Stimulated activated CD8-positive, alpha-beta memory T cell treated with anti-CD3 and anti-CD28 coated beads, Interleukin-4, amount 100 ng/mL, for 1 hour (primary cell): ENCODE measurements around the gene SLC7A6.

ENCODE experiments used
- DNase-seq, 2 donors: peaks; one replicate each; pipeline ENCODE4 v3.0.0-alpha.2; 2020; ENCODE audit warnings: low read depth in 2 of 2, low spot score in 1 of 2

SLC7A6 gene

DNA sequence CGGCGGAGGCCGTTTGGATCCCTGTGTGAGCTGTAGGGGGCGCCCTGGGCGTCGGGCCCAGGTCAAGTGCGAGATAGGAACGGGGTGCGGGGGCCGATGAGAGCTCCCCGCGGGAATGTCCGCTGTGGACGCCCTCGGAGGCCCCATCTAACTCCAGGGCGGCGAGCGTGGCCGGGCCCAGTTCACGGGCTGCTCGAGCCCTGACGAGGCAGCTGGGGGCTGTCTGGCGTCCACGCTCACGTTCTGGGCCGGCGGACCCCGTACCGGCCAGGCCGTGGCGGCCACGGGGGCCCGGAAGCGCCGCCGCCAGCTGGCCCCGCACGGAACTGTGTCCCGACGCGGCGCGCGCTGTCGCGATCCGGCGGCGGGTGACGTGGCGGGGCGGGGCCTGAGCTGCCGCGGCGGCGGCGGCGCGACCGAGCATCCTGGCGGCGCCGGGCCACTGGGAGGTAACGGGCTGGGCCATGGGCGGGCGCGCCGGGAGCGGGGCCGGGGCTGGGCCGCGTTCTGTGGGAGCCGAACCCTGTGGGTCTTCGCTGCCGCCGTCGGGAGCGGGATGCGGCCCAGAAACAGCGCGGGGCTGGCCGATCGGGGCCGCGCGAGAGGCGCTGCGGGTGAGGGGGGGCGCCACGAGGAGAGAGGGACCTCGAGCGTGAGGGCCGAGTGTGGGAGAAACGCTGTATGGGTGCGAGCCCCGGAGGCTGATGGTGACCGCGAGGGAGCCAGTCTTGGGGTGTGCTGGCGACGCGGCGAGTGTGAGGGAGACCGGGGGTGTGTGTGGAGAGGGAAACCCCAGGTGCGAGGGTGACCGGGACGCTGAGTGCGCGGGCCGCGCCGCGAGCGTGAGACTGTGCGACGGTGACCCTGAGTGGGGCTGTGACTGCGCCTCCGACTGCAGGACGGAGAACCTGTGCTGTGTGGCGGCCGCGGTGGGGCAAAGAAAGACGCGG lies at the start of gene SLC7A6:
TSS of gene SLC7A6 (plus strand) at position 399 of the 950 bp plus-strand sequence. CDS start 10,201 bp downstream, outside the sequence.
- peak; percentile 57 to 62 for DNase-seq

DNA sequence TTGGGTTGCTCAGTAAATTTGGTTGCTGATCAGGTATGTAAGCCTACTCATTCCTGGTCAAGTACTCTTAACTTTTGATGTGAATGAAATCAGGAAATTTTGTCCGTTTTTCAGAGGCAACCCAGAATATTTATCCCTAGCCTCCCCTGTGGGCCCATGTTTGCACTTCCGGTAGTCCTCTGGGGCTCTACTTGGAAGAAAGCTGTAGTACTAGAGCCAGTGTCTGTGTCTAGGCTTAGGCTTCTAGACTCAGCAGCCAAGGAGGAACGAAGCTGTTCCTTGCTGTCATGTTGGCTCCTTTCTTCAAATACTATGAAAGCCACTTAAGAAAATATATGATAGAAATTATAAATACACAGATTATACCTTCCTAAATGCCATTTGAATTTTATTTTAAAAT lies 49.6 kb upstream of the SLC7A6 start:
- no peak for DNase-seq

DNA sequence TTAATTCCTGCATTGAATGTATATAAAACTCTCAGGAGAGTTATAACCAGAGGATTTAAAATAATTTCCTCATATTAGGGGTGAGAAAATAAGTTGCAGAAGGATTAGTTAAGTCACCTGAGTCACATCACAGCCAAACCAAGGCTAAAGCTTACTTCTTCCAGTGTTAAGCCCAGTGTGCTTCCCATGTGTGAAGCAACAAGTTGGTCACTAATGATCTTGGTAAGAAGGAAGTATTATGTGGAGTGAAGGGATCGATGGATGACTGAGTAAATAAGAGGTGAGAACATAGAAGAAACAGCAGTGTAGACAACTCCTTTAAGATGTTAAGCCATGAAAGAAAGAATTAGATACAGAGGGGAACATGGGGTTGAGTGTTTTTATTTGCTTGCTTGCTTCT lies 49.0 kb upstream of the SLC7A6 start:
- DNase-seq = no peak

DNA sequence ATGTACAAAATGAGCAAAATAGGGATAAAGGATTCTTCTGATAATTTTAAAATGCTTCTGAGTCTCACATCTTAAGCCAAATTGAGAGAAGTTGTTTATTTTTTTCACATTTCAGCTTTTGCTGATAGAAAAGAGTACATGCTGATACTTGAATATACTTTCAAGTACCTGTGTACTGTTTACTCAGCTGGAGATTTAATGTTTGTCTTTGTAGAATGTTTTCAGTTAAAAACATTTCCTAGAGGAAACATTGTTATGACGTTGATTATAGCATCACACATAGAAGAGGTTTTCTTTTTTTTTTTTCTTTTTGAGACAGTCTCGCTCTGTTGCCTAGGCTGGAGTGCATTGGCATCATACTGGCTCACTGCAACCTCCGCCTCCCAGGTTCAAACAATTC lies 48.1 kb upstream of the SLC7A6 start:
- no peak for DNase-seq

DNA sequence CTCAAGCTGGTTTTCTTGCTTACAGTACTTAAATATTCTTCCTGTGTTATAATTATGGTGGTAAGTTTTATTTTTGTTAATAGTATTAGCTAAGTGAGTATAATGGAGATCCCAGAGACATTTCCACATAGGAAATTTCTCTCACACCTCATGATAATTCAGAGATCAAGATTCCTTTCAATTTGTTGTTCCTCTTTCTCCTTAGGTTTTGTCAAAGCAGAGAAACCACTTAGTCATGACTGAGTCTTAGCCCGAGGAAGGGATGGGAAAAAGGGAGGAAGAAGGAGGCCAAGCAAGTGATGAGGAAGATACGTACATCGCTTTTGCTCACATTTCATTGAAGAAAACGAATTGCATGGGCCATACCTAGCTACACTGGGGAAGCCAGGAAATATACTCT lies 46.8 kb upstream of the SLC7A6 start:
- DNase-seq = no peak

DNA sequence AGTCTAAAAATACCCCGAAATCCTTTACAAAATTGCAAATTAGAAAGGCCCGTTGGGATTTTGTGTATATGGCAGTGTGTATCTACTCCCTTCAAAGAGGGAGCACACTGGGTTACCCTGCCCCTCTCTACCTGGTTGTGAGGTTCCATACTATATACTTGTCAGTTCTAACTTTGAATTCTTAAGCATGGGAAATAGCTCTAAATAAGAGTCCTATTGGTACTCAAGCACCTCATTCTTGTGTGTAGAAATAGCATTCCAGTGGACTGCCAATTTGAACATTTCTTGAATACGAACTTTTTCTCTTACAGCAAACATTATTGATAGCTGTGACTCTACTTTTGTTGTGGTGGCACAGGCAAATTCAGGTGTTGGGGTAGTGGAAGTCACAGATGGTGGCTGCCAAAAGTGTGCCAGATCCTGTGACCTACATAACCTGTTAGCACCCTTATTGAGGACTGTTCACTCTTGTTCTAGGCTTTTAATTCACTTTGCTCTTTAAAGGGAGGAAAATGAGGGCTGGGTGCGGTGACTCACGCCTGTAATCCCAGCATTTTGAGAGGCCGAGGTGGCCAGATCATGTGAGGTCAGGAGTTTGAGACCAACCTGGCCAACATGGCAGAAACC lies 44.5 kb upstream of the SLC7A6 start:
- DNase-seq = no peak

DNA sequence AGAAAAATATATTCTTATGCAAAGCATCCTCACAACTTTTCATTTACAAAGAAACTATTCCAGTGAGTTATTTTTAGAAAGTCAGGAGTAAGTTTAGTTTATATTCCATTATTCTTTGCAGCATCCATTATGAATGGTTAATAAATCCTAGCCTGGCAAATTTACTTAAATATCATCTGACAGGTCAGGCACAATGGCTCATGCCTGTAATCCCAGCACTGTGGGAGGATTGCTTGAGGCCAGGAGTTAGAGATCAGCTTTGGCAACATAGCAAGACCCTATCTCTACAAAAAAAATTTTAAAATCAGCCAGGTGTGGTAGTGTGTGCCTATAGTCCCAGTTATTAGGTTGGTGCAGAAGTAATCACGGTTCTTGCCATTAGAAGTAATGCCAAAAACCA lies 41.3 kb upstream of the SLC7A6 start:
- DNase-seq = no peak

DNA sequence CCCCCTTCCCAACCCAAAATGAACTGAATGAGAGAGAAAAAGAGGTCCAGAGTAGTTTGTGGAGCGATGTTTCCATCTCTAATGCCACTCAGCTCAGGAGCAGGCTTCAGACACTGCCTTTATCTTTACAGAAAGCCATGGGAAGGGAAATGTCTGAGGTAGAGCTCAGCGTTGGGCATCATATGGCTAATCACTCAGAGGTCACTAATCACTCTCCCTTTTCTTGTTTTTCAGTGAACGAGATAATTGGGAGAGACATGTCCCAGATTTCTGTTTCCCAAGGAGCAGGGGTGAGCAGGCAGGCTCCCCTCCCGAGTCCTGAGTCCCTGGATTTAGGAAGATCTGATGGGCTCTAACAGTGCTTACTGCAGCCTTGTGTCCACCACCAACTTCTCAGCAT lies 38.2 kb upstream of the SLC7A6 start:
- no peak for DNase-seq

DNA sequence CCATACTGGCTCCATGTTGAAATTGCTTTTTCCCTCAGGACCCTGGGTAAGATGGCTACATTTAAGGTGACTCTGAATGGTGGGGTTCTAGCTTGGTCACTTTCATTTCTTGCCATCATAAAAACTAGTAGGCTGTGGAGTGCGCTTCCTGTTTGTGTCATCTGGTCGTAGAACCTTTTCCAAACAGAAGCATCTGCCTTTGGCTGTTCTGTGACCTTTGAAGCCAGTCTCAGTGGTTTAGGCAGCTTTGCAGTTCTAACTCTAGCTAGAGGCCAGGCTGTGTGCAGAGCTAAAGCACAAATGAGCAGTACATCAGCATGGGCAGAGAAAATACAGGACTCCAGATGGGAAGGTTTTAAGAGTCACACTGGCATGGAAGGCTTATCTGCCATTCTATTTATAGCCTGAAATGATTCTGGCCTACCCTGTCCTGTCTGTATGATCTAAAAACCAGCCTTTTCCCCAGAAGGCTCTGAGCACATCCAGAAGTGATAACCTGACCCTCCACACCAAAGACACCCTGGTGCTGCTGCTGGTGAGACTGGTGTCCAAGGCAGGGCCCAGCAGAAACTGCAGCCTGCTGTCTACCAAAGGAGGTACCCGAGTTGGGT lies 37.0 kb upstream of the SLC7A6 start:
- no peak for DNase-seq

DNA sequence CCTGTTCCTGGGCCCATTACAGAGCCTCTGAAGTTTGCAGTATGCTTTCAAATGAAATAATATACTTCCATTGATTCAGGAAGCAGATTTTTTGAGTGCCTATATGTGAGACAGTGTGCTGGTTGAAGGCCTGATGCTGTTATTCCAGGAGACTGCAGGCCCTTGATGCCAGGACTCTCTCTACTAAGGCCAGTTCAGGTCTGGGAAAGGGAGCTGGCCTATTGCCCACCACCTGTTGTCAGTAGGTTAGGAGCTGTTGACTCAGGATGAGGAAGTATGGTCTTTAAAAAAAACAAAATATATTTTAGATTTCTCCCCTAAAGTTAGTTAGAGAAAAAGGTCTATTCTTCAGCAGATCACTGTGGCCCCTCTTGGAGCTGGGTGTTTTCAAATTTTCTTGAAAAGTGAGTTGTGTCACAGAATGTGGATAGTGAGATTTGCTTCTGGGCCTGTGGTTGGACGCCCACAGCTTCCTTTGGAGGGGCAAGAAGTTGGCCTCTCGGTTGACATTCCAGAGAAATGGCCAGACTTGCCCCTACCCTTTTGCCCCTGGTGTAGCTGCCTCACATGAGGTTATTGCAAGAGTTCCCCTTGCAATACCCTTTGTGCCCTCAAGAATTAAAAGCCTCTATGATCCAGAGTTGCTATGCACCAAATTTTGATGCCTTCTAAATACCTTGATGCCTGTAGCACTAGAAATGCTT lies 36.3 kb upstream of the SLC7A6 start:
- no peak for DNase-seq

DNA sequence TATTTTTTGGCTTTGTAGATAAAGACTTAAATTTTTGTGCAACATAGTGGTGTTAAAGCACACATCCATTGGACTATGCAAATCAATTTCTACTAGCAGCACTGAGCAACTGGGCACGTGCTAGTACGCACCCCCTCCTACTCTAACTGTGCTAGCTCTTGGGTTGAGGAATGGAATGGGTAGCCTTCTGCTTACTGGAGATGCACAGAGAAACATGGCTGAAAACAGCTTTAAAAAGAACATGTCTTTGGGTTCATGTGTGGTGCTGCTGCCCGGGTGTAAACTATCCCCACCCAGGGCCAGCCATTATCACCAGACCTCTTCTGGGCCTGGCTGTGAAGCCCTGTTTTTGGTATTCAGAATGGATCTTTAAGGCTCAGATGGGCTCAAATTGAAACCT lies 35.7 kb upstream of the SLC7A6 start:
- no peak for DNase-seq

DNA sequence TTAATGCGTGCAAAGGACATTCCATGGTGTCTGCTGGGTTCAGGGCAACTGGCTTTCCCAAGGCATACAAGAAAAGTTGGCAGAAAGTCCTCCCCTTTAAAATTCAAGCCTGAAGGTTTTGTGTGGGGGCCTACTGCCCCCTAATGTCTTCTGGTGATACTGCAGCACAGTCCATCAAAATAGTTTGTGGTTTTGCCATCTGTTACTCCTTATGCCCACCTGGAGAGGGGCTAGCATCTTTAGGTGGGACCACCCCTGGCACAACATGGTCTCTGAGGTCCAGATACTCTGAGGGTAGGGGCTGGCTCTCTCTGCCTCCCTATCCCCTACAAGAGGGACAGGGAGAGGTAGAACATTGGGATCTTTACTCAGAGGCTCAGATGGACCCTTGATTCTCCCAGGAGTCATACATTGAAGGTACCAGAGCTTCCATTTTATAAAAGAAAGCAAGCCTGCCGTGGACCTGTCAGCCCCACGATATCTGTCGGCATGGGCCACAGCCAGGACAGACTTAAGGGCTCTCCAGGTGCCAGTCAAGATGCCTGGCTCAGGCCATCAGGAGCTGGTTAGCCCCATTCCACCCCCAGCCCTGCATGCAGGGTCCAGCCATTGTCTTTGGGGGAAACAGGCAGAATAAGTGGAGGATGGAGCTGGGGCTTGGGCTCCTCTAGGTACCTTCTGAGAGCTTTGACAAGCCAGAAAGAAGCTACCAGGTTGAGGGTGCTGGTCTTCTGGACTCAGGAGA lies 34.7 kb upstream of the SLC7A6 start:
- no peak for DNase-seq

DNA sequence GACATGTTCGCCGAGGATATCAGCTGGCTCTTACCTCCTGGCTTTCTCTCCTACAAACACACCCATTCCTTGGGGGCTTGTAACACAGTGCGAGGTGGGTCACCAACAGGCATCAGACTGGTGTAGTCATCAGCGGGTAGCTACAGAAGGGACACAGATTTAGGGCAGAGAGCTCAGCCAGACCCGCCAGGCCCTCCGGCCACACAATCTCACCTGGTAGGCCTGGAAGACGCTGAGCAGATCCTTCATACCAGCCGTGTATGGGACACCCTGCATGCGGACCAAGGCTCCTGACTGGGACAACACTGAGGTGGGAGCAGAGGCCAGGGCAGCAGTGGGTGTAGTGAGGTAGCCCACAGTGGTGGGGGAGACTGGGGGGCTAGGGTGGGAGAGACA lies 34.2 kb upstream of the SLC7A6 start:
- DNase-seq = no peak

DNA sequence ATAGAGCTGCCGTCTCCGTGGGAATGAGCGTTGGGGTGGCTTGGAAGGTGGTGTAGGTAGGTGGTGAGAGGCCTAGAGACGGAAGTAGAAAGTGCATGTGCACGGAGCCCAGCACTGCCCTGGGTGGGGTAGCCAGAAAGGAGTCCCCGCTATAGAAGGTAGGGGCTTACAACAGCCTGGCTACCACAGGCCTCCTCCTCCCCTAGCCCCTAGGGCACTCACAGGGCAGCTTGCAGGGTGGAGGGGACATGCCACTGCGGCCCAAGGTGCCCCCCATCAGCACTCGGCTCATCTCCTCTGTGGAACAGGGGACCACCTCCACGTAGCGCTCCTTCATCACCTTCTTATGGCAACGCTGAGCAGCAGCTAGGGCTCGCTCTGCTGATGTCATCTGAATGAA lies 33.4 kb upstream of the SLC7A6 start:
- DNase-seq = no peak

DNA sequence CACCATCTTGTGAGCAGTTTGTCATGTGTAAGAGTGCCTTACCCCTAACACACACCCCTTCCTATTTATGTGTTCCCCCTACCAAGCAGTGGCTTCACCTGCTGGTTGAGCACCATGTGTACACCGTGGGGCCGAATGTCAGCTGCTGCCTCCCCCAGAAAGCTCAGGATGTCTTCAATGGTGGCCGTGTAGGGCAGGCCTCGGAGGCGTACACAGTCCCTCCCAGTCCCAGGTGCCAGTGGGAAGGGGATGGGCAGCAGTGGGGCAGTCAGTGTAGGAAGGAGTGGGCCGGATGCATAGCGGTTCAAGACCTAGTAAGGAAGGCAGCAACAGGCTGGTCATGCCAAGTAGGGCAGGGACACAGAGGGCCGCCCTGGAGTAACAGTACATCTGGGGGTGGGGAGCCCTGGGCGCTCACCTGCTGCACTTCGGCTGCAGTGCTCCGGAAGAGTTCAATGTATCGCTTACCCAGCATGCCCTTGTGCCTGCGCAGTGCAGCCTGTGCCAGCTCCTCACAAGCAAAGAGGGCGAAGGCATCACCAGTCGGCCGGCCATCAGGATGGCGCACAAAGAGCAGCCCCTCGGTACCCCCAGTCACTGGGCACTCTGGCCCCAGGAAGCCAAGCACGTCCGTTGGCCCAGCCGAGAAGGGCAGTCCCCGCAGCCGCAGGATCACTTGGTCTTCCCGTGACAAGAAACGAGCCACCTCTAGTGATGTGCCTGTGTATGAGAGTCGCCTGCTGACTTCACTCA lies 32.8 kb upstream of the SLC7A6 start:
- DNase-seq = no peak

DNA sequence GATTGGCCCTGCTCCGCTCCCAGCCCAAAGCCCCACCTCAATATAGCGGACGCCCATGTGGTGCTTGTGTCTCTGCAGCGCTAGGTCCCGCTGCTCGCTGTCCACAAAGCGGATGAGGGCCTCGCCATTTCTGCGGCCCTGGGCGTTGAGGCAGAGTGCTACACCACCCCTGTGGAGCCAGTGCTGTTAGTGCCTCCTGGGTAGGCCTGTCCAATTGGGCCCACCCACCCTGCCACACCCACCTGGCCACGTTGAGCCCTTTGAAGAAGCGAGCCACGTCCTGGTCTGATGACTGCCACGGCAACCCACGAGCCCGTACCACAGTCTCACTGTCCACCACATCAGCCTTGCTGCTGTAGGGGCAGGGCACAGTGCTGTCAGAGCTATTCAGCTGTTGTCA lies 32.0 kb upstream of the SLC7A6 start:
- DNase-seq = no peak

DNA sequence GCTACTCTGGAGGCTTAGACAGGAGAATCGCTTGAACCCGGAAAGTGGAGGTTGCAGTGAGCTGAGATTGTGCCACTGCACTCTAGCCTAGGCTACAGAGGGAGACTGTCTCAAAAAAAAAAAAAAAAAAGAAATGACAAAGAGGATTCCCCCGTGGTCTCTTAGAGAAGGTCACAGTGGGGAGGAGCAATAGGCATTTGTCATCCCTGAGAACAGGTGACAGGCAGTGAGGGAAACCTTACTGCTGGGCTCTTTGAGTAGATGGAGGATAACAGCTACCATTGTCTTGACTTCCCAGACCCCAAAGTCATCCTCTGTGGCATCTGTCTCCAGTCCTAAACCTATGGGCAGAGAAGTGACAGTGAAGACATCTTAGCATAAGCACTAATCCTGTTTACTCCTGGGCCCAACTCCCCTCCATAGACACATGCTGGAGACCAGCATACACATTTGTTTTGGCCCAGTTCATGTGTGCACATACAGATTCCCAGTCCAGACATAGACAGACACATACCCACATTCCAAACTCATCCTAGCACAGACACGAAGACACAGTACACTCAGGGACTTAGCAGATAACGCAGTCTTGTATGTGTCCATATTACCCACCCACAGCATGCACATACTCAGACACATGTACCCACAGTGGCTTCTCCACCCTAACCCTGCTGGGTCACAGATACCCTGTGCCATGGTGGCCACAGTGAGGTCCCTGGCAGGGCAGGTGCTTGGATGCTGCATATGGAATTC lies 31.1 kb upstream of the SLC7A6 start:
- DNase-seq = no peak

DNA sequence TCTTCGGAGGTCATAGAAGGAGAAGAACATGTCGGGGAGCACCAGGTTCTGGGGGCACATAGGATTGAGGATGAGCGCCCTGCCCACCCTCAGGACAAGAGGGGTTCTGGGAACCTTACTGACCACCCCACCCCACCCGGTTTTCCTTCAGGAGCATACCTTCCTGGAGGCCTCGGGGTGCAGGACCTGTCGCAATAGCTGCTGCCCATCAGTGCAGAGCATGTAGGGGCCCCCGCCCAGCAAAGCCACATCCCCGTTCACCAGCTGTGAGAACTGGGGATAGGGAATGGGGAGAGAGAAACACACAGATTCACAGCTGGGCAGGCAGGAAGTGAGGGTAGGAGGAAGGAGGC lies 30.5 kb upstream of the SLC7A6 start:
- no peak for DNase-seq
